Islet of Langerhans (tissue), 1 donor: ENCODE results near the gene SORBS2.
"Not testable (repeated sequence)": the region's sequence is repeated elsewhere in the genome, so short reads cannot be mapped to it uniquely, and the experiment has no call there.

Source experiments
- FAIRE-seq: peaks from one replicate; lab custom pipeline; 2011; peaks lifted over from hg19 to GRCh38; lab: Jason Lieb, UNC

SORBS2 gene

GRCh38 chr4:185811509-185812364, at the start of gene SORBS2:
Gene SORBS2, minus strand, starts transcription at chr4:185812194. Its CDS starts 121,623 bp downstream, at chr4:185690571.
- peak; percentile 94 for FAIRE-seq

GRCh38 chr4:185859111-185859510, 47.1 kb upstream of the SORBS2 start:
- no peak for FAIRE-seq

GRCh38 chr4:185857561-185857960, 45.6 kb upstream of the SORBS2 start:
- not testable (repeated sequence) for FAIRE-seq

- FAIRE-seq: no peak
These were observed 41.8 kb upstream of the SORBS2 start for GRCh38 chr4:185853841-185854240.

GRCh38 chr4:185852961-185853360, 41.0 kb upstream of the SORBS2 start:
- FAIRE-seq: no peak

GRCh38 chr4:185849664-185850550, 37.9 kb upstream of the SORBS2 start:
- FAIRE-seq: no peak

GRCh38 chr4:185847352-185848097, 35.5 kb upstream of the SORBS2 start:
- FAIRE-seq: no peak

GRCh38 chr4:185846505-185847150, 34.6 kb upstream of the SORBS2 start:
- FAIRE-seq: no peak

- FAIRE-seq: no peak
These were observed 34.0 kb upstream of the SORBS2 start for GRCh38 chr4:185845966-185846365.

GRCh38 chr4:185841451-185841850, 29.5 kb upstream of the SORBS2 start:
- no peak for FAIRE-seq

GRCh38 chr4:185840953-185841352, 29.0 kb upstream of the SORBS2 start:
- FAIRE-seq: no peak

- no peak for FAIRE-seq
These were observed 28.2 kb upstream of the SORBS2 start for GRCh38 chr4:185840201-185840600.

GRCh38 chr4:185839770-185840169, 27.8 kb upstream of the SORBS2 start:
- no peak for FAIRE-seq

GRCh38 chr4:185839194-185839712, 27.3 kb upstream of the SORBS2 start:
- no peak for FAIRE-seq

- FAIRE-seq: no peak
These were observed 26.7 kb upstream of the SORBS2 start for GRCh38 chr4:185838514-185839193.

GRCh38 chr4:185838104-185838452, 26.1 kb upstream of the SORBS2 start:
- FAIRE-seq: no peak

GRCh38 chr4:185837415-185838103, 25.6 kb upstream of the SORBS2 start:
- FAIRE-seq: no peak

- no peak for FAIRE-seq
These were observed 24.5 kb upstream of the SORBS2 start for GRCh38 chr4:185836241-185837084.

GRCh38 chr4:185835814-185836213, 23.8 kb upstream of the SORBS2 start:
- no peak for FAIRE-seq

- no peak for FAIRE-seq
These were observed 23.3 kb upstream of the SORBS2 start for GRCh38 chr4:185835336-185835735.
